Effector memory CD8-positive, alpha-beta T cell (primary cell): ENCODE results near the gene LOXL4.

Experiments
- ATAC-seq: fragments of 150-1000 bp; cut with Tn5 transposase; replicated peaks from 2 replicates; pipeline ENCODE4 v1.10.0; 2021; ENCODE audit warnings: mild to moderate bottlenecking, moderate library complexity
- DNase-seq, 3 experiments: peaks; one replicate each; pipeline ENCODE4 v3.0.0; 2021
- H3K27ac Mint-ChIP-seq, 2 donors: one replicate each; pipeline ENCODE4 v1.8.0; 2022; ENCODE audit warnings: mild to moderate bottlenecking in 2 of 2, mixed read lengths in 2 of 2, moderate library complexity in 2 of 2
- H3K27me3 Mint-ChIP-seq, 2 donors: one replicate each; pipeline ENCODE4 v1.8.0; 2022; ENCODE audit warnings: mixed read lengths in 2 of 2
- H3K36me3 Mint-ChIP-seq: one replicate; pipeline ENCODE4 v1.8.0; 2022; ENCODE audit warnings: mild to moderate bottlenecking, moderate library complexity, mixed read lengths; ENCODE audit not compliant: insufficient read depth
- H3K4me1 Mint-ChIP-seq, 2 donors: one replicate each; pipeline ENCODE4 v1.8.0; 2022; ENCODE audit warnings: low read depth in 2 of 2, mixed read lengths in 2 of 2
- H3K4me3 Mint-ChIP-seq, 2 donors: one replicate each; pipeline ENCODE4 v1.8.0; 2022; ENCODE audit warnings: mild to moderate bottlenecking in 2 of 2, mixed read lengths in 2 of 2, moderate library complexity in 2 of 2
- H3K9me3 Mint-ChIP-seq, 2 donors: one replicate each; pipeline ENCODE4 v1.8.0; 2022; ENCODE audit warnings: mixed read lengths in 2 of 2

LOXL4 gene

GRCh38 chr10:98266647-98267046 lies 1.3 kb downstream of the LOXL4 start:
- DNase-seq = no peak
- Mint-ChIP-seq H3K27ac (peak overlapping the region in 1 of 2 donors; percentile 5), H3K36me3 (peaks cover 6% of the 10 kb centered on the region), H3K9me3 (no peaks in the 10 kb centered on the region), H3K27me3 (peaks cover 16 to 21% of the 10 kb centered on the region in 2 donors), H3K4me1 (peaks cover 0 to 7% of the 10 kb centered on the region in 2 donors), H3K4me3 (peak overlapping the region; percentile 9 to 76)
- no peak for ATAC-seq

GRCh38 chr10:98265403-98266378 lies 2.3 kb downstream of the LOXL4 start:
- no peak for ATAC-seq
- Mint-ChIP-seq H3K36me3 (peaks cover 6% of the 10 kb centered on the region), H3K9me3 (no peaks in the 10 kb centered on the region), H3K27ac (no peak overlapping the region), H3K4me3 (no peak overlapping the region), H3K4me1 (peaks cover 0 to 7% of the 10 kb centered on the region in 2 donors), H3K27me3 (peaks cover 11 to 16% of the 10 kb centered on the region in 2 donors)
- DNase-seq = no peak

GRCh38 chr10:98264378-98265065 lies 3.5 kb downstream of the LOXL4 start:
- Mint-ChIP-seq H3K9me3 (no peaks in the 10 kb centered on the region), H3K4me3 (no peak overlapping the region), H3K4me1 (peaks cover 0 to 7% of the 10 kb centered on the region in 2 donors), H3K36me3 (peaks cover 7% of the 10 kb centered on the region), H3K27me3 (peaks cover 9 to 11% of the 10 kb centered on the region in 2 donors), H3K27ac (peak overlapping the region in 1 of 2 donors; percentile 0)
- ATAC-seq (no peak), DNase-seq (no peak)

- peaks cover 9% of the 10 kb centered on the region for H3K36me3 Mint-ChIP-seq
- H3K27ac Mint-ChIP-seq = no peak overlapping the region
- peaks cover 0 to 6% of the 10 kb centered on the region in 2 donors for H3K4me1 Mint-ChIP-seq
- peaks cover 9 to 11% of the 10 kb centered on the region in 2 donors for H3K27me3 Mint-ChIP-seq
- no peak for DNase-seq
- no peak for ATAC-seq
- H3K9me3 Mint-ChIP-seq = no peaks in the 10 kb centered on the region
- no peak overlapping the region for H3K4me3 Mint-ChIP-seq
Observed at GRCh38 chr10:98263088-98263487, 4.9 kb downstream of the LOXL4 start.

- peaks cover 0 to 3% of the 10 kb centered on the region in 2 donors for H3K4me1 Mint-ChIP-seq
- DNase-seq (no peak), ATAC-seq (peak; percentile 48)
- H3K27ac Mint-ChIP-seq = no peak overlapping the region
- no peak overlapping the region for H3K4me3 Mint-ChIP-seq
- H3K36me3 Mint-ChIP-seq = peaks cover 6% of the 10 kb centered on the region
- H3K9me3 Mint-ChIP-seq = no peaks in the 10 kb centered on the region
- H3K27me3 Mint-ChIP-seq = peaks cover 9 to 11% of the 10 kb centered on the region in 2 donors
Observed at GRCh38 chr10:98262571-98262970, 5.4 kb downstream of the LOXL4 start.

GRCh38 chr10:98261436-98262277 lies 6.3 kb downstream of the LOXL4 start:
- Mint-ChIP-seq H3K36me3 (peaks cover 3% of the 10 kb centered on the region), H3K4me3 (no peak overlapping the region), H3K27me3 (peaks cover 2 to 5% of the 10 kb centered on the region in 2 donors), H3K4me1 (peaks cover 0 to 3% of the 10 kb centered on the region in 2 donors), H3K27ac (no peak overlapping the region), H3K9me3 (no peaks in the 10 kb centered on the region)
- DNase-seq (no peak), ATAC-seq (no peak)

- H3K9me3 Mint-ChIP-seq = no peaks in the 10 kb centered on the region
- peaks cover 3% of the 10 kb centered on the region for H3K36me3 Mint-ChIP-seq
- H3K4me3 Mint-ChIP-seq = no peak overlapping the region
- H3K27ac Mint-ChIP-seq = peak overlapping the region in 1 of 2 donors; percentile 44
- DNase-seq (no peak), ATAC-seq (no peak)
- peaks cover 0 to 3% of the 10 kb centered on the region in 2 donors for H3K4me1 Mint-ChIP-seq
- H3K27me3 Mint-ChIP-seq = no peaks in the 10 kb centered on the region
Observed at GRCh38 chr10:98260752-98261151, 7.2 kb downstream of the LOXL4 start.

- DNase-seq (no peak), ATAC-seq (no peak)
- Mint-ChIP-seq H3K9me3 (no peaks in the 10 kb centered on the region), H3K4me3 (no peak overlapping the region), H3K27ac (peak overlapping the region in 1 of 2 donors; percentile 15), H3K4me1 (peaks cover 0 to 3% of the 10 kb centered on the region in 2 donors), H3K36me3 (peaks cover 3% of the 10 kb centered on the region), H3K27me3 (no peaks in the 10 kb centered on the region)
Observed at GRCh38 chr10:98260350-98260749, 7.6 kb downstream of the LOXL4 start.

GRCh38 chr10:98259606-98260315 lies 8.2 kb downstream of the LOXL4 start:
- H3K27me3 Mint-ChIP-seq = no peaks in the 10 kb centered on the region
- H3K36me3 Mint-ChIP-seq = peaks cover 3% of the 10 kb centered on the region
- ATAC-seq = no peak
- no peak for DNase-seq
- no peaks in the 10 kb centered on the region for H3K9me3 Mint-ChIP-seq
- peaks cover 0 to 3% of the 10 kb centered on the region in 2 donors for H3K4me1 Mint-ChIP-seq
- peak overlapping the region in 1 of 2 donors; percentile 15 for H3K27ac Mint-ChIP-seq
- no peak overlapping the region for H3K4me3 Mint-ChIP-seq

GRCh38 chr10:98258683-98259454 lies 9.1 kb downstream of the LOXL4 start:
- no peak for ATAC-seq

GRCh38 chr10:98257961-98258360 lies 10.0 kb downstream of the LOXL4 start:
- peaks cover 0 to 3% of the 10 kb centered on the region in 2 donors for H3K4me1 Mint-ChIP-seq
- no peaks in the 10 kb centered on the region for H3K27me3 Mint-ChIP-seq
- no peak overlapping the region for H3K27ac Mint-ChIP-seq
- no peak for DNase-seq
- no peak overlapping the region for H3K4me3 Mint-ChIP-seq
- no peak for ATAC-seq
- H3K36me3 Mint-ChIP-seq = peaks cover 3% of the 10 kb centered on the region
- no peaks in the 10 kb centered on the region for H3K9me3 Mint-ChIP-seq

More at GRCh38 chr10:98258683-98259454, 9.1 kb downstream of the LOXL4 start:
- Mint-ChIP-seq H3K27ac (no peak overlapping the region), H3K4me1 (peaks cover 0 to 3% of the 10 kb centered on the region in 2 donors), H3K36me3 (peaks cover 3% of the 10 kb centered on the region), H3K9me3 (no peaks in the 10 kb centered on the region), H3K4me3 (no peak overlapping the region), H3K27me3 (no peaks in the 10 kb centered on the region)
- no peak for DNase-seq

GRCh38 chr10:98257198-98257597 lies 10.8 kb downstream of the LOXL4 start:
- DNase-seq (no peak), ATAC-seq (no peak)
- Mint-ChIP-seq H3K9me3 (no peaks in the 10 kb centered on the region), H3K27ac (no peak overlapping the region), H3K4me1 (no peaks in the 10 kb centered on the region), H3K27me3 (no peaks in the 10 kb centered on the region), H3K4me3 (no peak overlapping the region), H3K36me3 (peaks cover 3% of the 10 kb centered on the region)
